HepG2 (cell line): ENCODE measurements around the gene IGSF21. TPM values are rescaled to one million over a fixed set of nuclear protein-coding genes. Genes with fewer than 3 reads are reported as not detected.

Experiments
- ATAC-seq: fragments of 200-7000 bp; cut with Tn5 transposase; 3 replicates; pipeline ENCODE4 v1.9.1; 2020; ENCODE audit warnings: mild to moderate bottlenecking, moderate library complexity
- BruUV-seq: library from RNA; stranded (reverse); fragments of 400-500 nt; replicated peaks from 2 replicates; lab custom pipeline; 2021; lab: Mats Ljungman, UMichigan
- CTCF ChIA-PET: fragments of 300-600 bp; formaldehyde crosslinking; extraction: SDS; loops from one replicate; lab custom pipeline; 2021; ENCODE audit warnings: low total read pairs, inconsistent platforms, low intra/inter-chr PET ratio; lab: Yijun Ruan, JAX
- POLR2A ChIA-PET: fragments of 350-600 bp; sonication (Branson Sonifier 250); formaldehyde crosslinking; loops from one replicate; lab custom pipeline; 2020; ENCODE audit warnings: antibody characterized with exemption, inconsistent platforms; lab: Yijun Ruan, JAX
- DNase-seq: peaks from one replicate; pipeline ENCODE4 v3.0.0-alpha.2; 2015; ENCODE audit warnings: low spot score
- FAIRE-seq: peaks from 3 replicates; lab custom pipeline; 2011; peaks lifted over from hg19 to GRCh38; lab: Jason Lieb, UNC
- H2AFZ ChIP-seq: one replicate; pipeline ENCODE4 v1.6.1; 2011; ENCODE audit warnings: low read length, inconsistent platforms
- H3K27ac ChIP-seq: fragments of 300-600 bp; 3 replicates; pipeline ENCODE4 v1.8.0; 2011; ENCODE audit warnings: mixed run types, mild to moderate bottlenecking, mixed read lengths, low read length, inconsistent platforms; ENCODE audit not compliant: insufficient read depth; ENCODE audit errors: extremely low read length
- H3K27me3 ChIP-seq, 2 experiments: fragments of 200-600 bp in 1 of 2; 2 replicates in 1 of 2; 3 replicates in 1 of 2; pipeline versions ENCODE4 v1.6.0 to v1.8.0; 2011; ENCODE audit warnings: low read length in 2 of 2, mild to moderate bottlenecking in 2 of 2, moderate library complexity in 2 of 2, inconsistent platforms in 1 of 2; ENCODE audit not compliant: insufficient read depth in 2 of 2, control insufficient read depth in 1 of 2
- H3K36me3 ChIP-seq, 2 experiments: fragments of 200-600 bp in 1 of 2; replicated peaks in 1 of 2; 2 replicates in 1 of 2; 3 replicates in 1 of 2; pipeline versions ENCODE4 v1.5.1 to v1.8.0; 2011; ENCODE audit warnings: low read length in 2 of 2, inconsistent platforms in 1 of 2; ENCODE audit not compliant: insufficient read depth in 2 of 2, control insufficient read depth in 1 of 2
- H3K4me1 ChIP-seq: 2 replicates; pipeline ENCODE4 v1.5.1; 2012; ENCODE audit warnings: low read length, inconsistent platforms; ENCODE audit not compliant: insufficient read depth
- H3K4me2 ChIP-seq: 2 replicates; pipeline ENCODE4 v1.6.0; 2011; ENCODE audit warnings: low read depth, low read length, inconsistent platforms
- H3K4me3 ChIP-seq, 3 experiments: fragments of 200-600 bp in 1 of 3; sonication (generic), shearing (Covaris generic) in 1 of 3; replicated peaks in 1 of 3; 2 replicates each; pipeline ENCODE4 v1.5.1; 2011 to 2016; ENCODE audit warnings: low read length in 3 of 3, inconsistent platforms in 2 of 3, low read depth in 2 of 3, mild to moderate bottlenecking in 2 of 3, control low read depth in 1 of 3, mixed read lengths in 1 of 3; ENCODE audit not compliant: insufficient read depth in 1 of 3
- H3K79me2 ChIP-seq: one replicate; pipeline ENCODE4 v1.6.1; 2011; ENCODE audit warnings: low read length, inconsistent platforms; ENCODE audit not compliant: insufficient read depth
- H3K9ac ChIP-seq: 2 replicates; pipeline ENCODE4 v1.6.0; 2011; ENCODE audit warnings: mild to moderate bottlenecking, low read depth, low read length, inconsistent platforms; ENCODE audit not compliant: insufficient read depth
- H3K9me3 ChIP-seq: 2 replicates; pipeline ENCODE4 v1.5.1; 2012; ENCODE audit warnings: mild to moderate bottlenecking, low read length
- H4K20me1 ChIP-seq: 2 replicates; pipeline ENCODE4 v1.6.0; 2011; ENCODE audit warnings: inconsistent platforms, mild to moderate bottlenecking, low read length, moderate library complexity; ENCODE audit not compliant: insufficient read depth
- AHR ChIP-seq: IDR thresholded peaks from 2 replicates; pipeline ENCODE4 v1.6.1; 2018; ENCODE audit warnings: missing genetic modification reagents, missing compliant biosample characterization
- EHMT2 ChIP-seq: fragments of 200-600 bp; sonication (generic); IDR thresholded peaks from 2 replicates; pipeline ENCODE4 v1.7.0; 2017; ENCODE audit warnings: antibody characterized with exemption, low read depth, low read length, borderline replicate concordance
- POGK ChIP-seq: sonication (generic); formaldehyde crosslinking; conservative IDR thresholded peaks from 2 replicates; pipeline ENCODE4 v1.8.0; 2022; ENCODE audit warnings: mild to moderate bottlenecking, moderate library complexity, missing genetic modification reagents
- ZBTB33 ChIP-seq: sonication (generic); formaldehyde crosslinking; IDR thresholded peaks from 2 replicates; pipeline ENCODE4 v1.4.0; 2020; ENCODE audit warnings: missing genetic modification reagents
- ZNF775 ChIP-seq: sonication (generic); formaldehyde crosslinking; IDR thresholded peaks from 2 replicates; pipeline ENCODE4 v1.4.0; 2020; ENCODE audit warnings: missing genetic modification reagents, mild to moderate bottlenecking, moderate library complexity, borderline replicate concordance
- WGBS: methylation state at CpG from one replicate; pipeline ENCODE4 v1.1.6; 2017; ENCODE audit warnings: low lambda C conversion rate; 5-methylcytosine and 5-hydroxymethylcytosine counted together
- in situ Hi-C: cut with HindIII; loops from 2 replicates; pipeline ENCODE4 v1.10.0; 2017; ENCODE audit warnings: low pct_unique_long_range_greater_than_20kb; ENCODE audit not compliant: extremely low pct_ligation_motif_present
- intact Hi-C: fragments of 100-400 bp; cut with micrococcal nuclease; formaldehyde crosslinking; loops from one replicate; pipeline ENCODE4 v1.10.0; 2022; ENCODE audit not compliant: unreplicated experiment
- polyA plus RNA-seq, 8 experiments: library from polyadenylated mRNA; depleted of rRNA in 3 of 8; stranded (reverse) in 7 of 8; unstranded in 1 of 8; fragments of >200 nt; fragmentation: Illumina TruSeq in 4 of 8; extraction: Trizol in 4 of 8; gene quantifications; 2 replicates each; pipeline versions ENCODE4 v1.2.1 to v1.2.3, GENCODE V29; 2011 to 2016; ENCODE audit warnings: low read depth in 4 of 8, missing spikeins in 1 of 8, mixed read lengths in 1 of 8; ENCODE audit not compliant: insufficient read depth in 1 of 8
- total RNA-seq, 5 experiments: library from RNA; depleted of rRNA; stranded (reverse); fragments of >200 nt; fragmentation: Illumina TruSeq; extraction: Trizol; gene quantifications; 2 replicates each; pipeline ENCODE4 v1.2.3, GENCODE V29; 2016; ENCODE audit warnings: low read depth in 1 of 5

Gene IGSF21
- total and polyA plus RNA-seq, 2 of the 13 experiments (the other 11 are each of a cell fraction or from before 2014, with no cell fraction given): not detected

- no peaks in the 10 kb centered on the region for H3K4me1 ChIP-seq
- intact Hi-C loops (no loop called here), in situ Hi-C loops (no loop called here)
- WGBS: 17% methylated on average over 6 of the region's 6 CpGs
- ChIA-PET POLR2A (no interaction called here), CTCF (no interaction called here)
- H3K4me3 ChIP-seq: no peak overlapping the region
- H3K9me3 ChIP-seq: no peaks in the 10 kb centered on the region
- no TSS peak for BruUV-seq
- peaks cover 0 to 9% of the 10 kb centered on the region in 2 experiments; a peak in 1 of 5 replicates for H3K27me3 ChIP-seq
- no peak overlapping the region for H3K27ac ChIP-seq
- no peaks in the 10 kb centered on the region for H4K20me1 ChIP-seq
- H3K4me2 ChIP-seq: no peak overlapping the region
- FAIRE-seq: no peak
- no peak for ATAC-seq
- H3K79me2 ChIP-seq: no peaks in the 10 kb centered on the region
- H3K36me3 ChIP-seq: no peaks in the 10 kb centered on the region
- no peak for DNase-seq
- no peak overlapping the region for H3K9ac ChIP-seq
- no peak overlapping the region for H2AFZ ChIP-seq
- TF ChIP-seq POGK (CRISPR knock-in tag): no peak
- TF ChIP-seq EHMT2: no peak
- no peak for TF ChIP-seq ZBTB33 (CRISPR knock-in tag)
- no peak for TF ChIP-seq AHR (CRISPR knock-in tag)
- TF ChIP-seq ZNF775 (CRISPR knock-in tag): no peak
Measured at GRCh38 chr1:18419113-18419844, 311.7 kb downstream of the IGSF21 start.
